ENCODE results near the gene FHL1. TPM values are rescaled to one million over a fixed set of nuclear protein-coding genes. Genes with fewer than 3 reads are reported as not detected.

Gene FHL1
- total and polyA plus RNA-seq, 7 donors, result 27.0 to 1,465 (median 701) TPM

DNA sequence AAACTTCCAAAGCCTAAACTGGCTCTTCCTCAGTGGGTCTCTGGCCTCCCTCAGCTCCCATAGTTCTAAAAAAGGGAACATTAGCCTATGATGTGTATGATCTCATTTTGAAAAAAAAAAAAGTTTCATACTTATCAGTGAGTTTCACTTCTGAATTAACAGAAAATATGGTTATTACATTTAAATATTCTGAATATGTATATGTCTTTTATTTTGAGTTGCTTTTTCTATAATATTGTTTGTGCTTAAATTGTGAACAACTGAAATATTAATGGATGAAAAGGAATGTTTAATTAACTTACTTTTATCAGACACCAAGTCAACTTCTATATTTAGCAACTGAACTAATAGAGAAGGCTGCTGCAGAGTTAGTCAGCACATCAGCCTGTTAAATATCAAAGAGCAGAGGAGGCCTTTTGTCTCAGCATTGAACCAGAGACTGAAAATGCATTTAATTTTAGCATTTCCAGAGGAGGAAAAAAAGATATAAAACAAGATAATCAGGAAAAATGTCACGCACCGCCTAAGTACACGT, 20.4 kb upstream of the FHL1 start:
- Histone ChIP-seq H3K27ac (peak overlapping the region; percentile 66 to 86 (median 80)), H3K27me3 (no peaks in the 10 kb centered on the region), H3K9me3 (no peaks in the 10 kb centered on the region), H3K36me3 (no peaks in the 10 kb centered on the region), H3K4me1 (peaks cover 0 to 19% (median 8%) of the 10 kb centered on the region in 4 donors), H3K4me3 (no peak overlapping the region)
- DNase-seq, result no peak
- intact Hi-C loops (cut with DNase I), result loop anchor here (5.0 kb wide), 1 partner anchor 65 kb away; no protein-coding TSS in a partner anchor
- WGBS, 2 donors, result 70 to 79% methylated on average over 3 of the region's 3 CpGs
- TF ChIP-seq POLR2A (IDR thresholded peaks at IDR 0.05) (no peak), POLR2AphosphoS5 (IDR thresholded peaks at IDR 0.05) (peak; percentile 21 to 69 (median 50))

- H3K36me3 ChIP-seq, result no peaks in the 10 kb centered on the region
- no peaks in the 10 kb centered on the region for H3K27me3 ChIP-seq
- peak overlapping the region in 3 of 4 donors; percentile 79 to 86 (median 81) for H3K27ac ChIP-seq
- H3K4me1 ChIP-seq, result peaks cover 0 to 15% (median 7%) of the 10 kb centered on the region in 4 donors
- no peak for DNase-seq
- WGBS, 2 donors, result 92 to 93% methylated on average over 2 of the region's 2 CpGs
- no peaks in the 10 kb centered on the region for H3K9me3 ChIP-seq
- H3K4me3 ChIP-seq, result no peak overlapping the region
- TF ChIP-seq POLR2AphosphoS5 (IDR thresholded peaks at IDR 0.05) (no peak), POLR2A (IDR thresholded peaks at IDR 0.05) (no peak), EP300 (IDR thresholded peaks at IDR 0.05) (no peak)
- TF ChIP-seq, protein P1, sequence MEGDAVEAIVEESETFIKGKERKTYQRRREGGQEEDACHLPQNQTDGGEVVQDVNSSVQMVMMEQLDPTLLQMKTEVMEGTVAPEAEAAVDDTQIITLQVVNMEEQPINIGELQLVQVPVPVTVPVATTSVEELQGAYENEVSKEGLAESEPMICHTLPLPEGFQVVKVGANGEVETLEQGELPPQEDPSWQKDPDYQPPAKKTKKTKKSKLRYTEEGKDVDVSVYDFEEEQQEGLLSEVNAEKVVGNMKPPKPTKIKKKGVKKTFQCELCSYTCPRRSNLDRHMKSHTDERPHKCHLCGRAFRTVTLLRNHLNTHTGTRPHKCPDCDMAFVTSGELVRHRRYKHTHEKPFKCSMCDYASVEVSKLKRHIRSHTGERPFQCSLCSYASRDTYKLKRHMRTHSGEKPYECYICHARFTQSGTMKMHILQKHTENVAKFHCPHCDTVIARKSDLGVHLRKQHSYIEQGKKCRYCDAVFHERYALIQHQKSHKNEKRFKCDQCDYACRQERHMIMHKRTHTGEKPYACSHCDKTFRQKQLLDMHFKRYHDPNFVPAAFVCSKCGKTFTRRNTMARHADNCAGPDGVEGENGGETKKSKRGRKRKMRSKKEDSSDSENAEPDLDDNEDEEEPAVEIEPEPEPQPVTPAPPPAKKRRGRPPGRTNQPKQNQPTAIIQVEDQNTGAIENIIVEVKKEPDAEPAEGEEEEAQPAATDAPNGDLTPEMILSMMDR (IDR thresholded peaks at IDR 0.05), result no peak
- intact Hi-C loops (cut with DNase I), result loop anchor here (5.0 kb wide), 1 partner anchor 66 kb away; no protein-coding TSS in a partner anchor
These were observed 18.6 kb upstream of the FHL1 start for GRCh38 chrX:136128743-136129142.

DNA sequence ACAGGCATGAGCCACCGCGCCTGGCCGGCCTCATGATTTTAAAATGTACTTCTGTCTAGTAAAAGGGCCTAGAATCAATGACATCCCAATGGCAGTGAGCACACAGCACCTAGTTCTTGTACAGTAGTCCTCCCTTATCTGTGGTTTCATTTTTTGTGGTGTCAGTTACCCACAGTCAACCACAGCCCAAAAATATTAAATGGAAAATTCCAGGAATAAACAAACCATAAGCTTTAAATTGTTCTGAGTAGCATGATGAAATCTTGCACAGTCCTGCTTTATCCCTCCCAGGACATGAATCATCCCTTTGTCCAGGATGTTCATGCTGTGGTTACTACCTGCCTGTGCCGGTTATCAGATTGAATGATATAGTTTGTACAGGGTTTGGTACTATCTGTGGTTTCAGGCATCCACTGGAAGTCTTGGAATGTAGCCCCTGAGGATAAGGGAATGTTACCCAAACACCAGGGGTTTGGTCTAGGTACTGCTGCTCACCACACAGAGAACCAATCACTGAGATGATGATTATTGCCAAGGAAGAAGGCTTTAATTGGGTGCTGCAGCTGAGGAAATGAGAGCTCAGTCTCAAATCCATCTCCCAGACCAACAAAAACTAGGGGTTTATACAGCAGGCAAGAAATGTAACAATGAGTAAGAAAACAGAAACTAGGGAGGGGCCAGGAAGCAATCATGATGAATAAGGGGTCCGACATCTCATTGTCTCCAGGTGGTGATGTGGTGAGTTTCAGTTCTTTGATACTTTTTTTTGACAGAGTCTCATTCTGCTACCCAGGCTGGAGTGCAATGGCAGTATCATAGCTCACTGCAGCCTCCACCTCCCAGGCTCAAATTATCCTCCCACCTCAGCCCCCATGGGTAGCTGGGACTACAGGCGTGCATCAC, 16.2 kb upstream of the FHL1 start:
- WGBS, 2 donors, result 78 to 82% methylated on average over 6 of the region's 6 CpGs
- H3K4me1 ChIP-seq, result peaks cover 0 to 14% (median 6%) of the 10 kb centered on the region in 4 donors
- H3K27ac ChIP-seq, result peak overlapping the region; percentile 42 to 65 (median 58)
- no peaks in the 10 kb centered on the region for H3K27me3 ChIP-seq
- DNase-seq, result no peak
- no peaks in the 10 kb centered on the region for H3K36me3 ChIP-seq
- TF ChIP-seq EP300 (IDR thresholded peaks at IDR 0.05), result no peak
- no peak for TF ChIP-seq POLR2AphosphoS5 (IDR thresholded peaks at IDR 0.05)
- TF ChIP-seq, protein P1 (IDR thresholded peaks at IDR 0.05), result no peak
- no peak for TF ChIP-seq POLR2A (IDR thresholded peaks at IDR 0.05)
- no peak overlapping the region for H3K4me3 ChIP-seq
- H3K9me3 ChIP-seq, result no peaks in the 10 kb centered on the region
- intact Hi-C loops (cut with DNase I), result no loop called here

GRCh38 chrX:136138939-136139338, 8.4 kb upstream of the FHL1 start:
- intact Hi-C loops (cut with DNase I), result no loop called here
- TF ChIP-seq POLR2A (IDR thresholded peaks at IDR 0.05), result no peak
- TF ChIP-seq EP300 (IDR thresholded peaks at IDR 0.05), result no peak
- TF ChIP-seq POLR2AphosphoS5 (IDR thresholded peaks at IDR 0.05), result no peak
- TF ChIP-seq, protein P1 (IDR thresholded peaks at IDR 0.05), result no peak
- Histone ChIP-seq H3K36me3 (no peaks in the 10 kb centered on the region), H3K4me1 (no peaks in the 10 kb centered on the region), H3K27ac (no peak overlapping the region), H3K4me3 (no peak overlapping the region), H3K27me3 (no peaks in the 10 kb centered on the region), H3K9me3 (no peaks in the 10 kb centered on the region)
- DNase-seq, result no peak
- 80 to 82% methylated on average over 4 of the region's 4 CpGs for whole genome bisulfite sequencing, 2 donors

- intact Hi-C loops (cut with DNase I), result no loop called here
- Histone ChIP-seq H3K36me3 (no peaks in the 10 kb centered on the region), H3K27me3 (no peaks in the 10 kb centered on the region), H3K27ac (no peak overlapping the region), H3K4me3 (no peak overlapping the region), H3K9me3 (no peaks in the 10 kb centered on the region), H3K4me1 (no peaks in the 10 kb centered on the region)
- DNase-seq, result no peak
- 23 to 71% methylated on average over 3 of the region's 3 CpGs for WGBS, 2 donors
- TF ChIP-seq, protein P1 (IDR thresholded peaks at IDR 0.05), result no peak
These were observed 5.8 kb upstream of the FHL1 start for GRCh38 chrX:136141569-136141968.

Data from sigmoid colon (tissue), 7 donors.